GM12878 (cell line): ENCODE results near the gene ZNF467. TPM values are rescaled to one million over a fixed set of nuclear protein-coding genes. Genes with fewer than 3 reads are reported as not detected.

Source experiments
- polyA plus RNA-seq, 11 experiments: library from polyadenylated mRNA; depleted of rRNA in 4 of 11; unstranded in 6 of 11; stranded (reverse) in 5 of 11; fragments of >200 nt; fragmentation: Nextera tagmentation in 4 of 11; fragmentation: Illumina TruSeq in 1 of 11; extraction: Ambion mirVana in 4 of 11; extraction: Trizol in 1 of 11; gene quantifications; 1 replicate in 1 of 11; 2 replicates in 10 of 11; pipeline versions ENCODE4 v1.2.1 to v1.2.3, GENCODE V29; 2011 to 2016; ENCODE audit warnings: inconsistent platforms in 2 of 11, missing spikeins in 2 of 11, low read depth in 1 of 11
- total RNA-seq, 4 experiments: library from RNA; depleted of rRNA in 3 of 4; stranded (reverse); fragments of >200 nt in 3 of 4; fragmentation: Illumina TruSeq in 1 of 4; extraction: Trizol in 1 of 4; gene quantifications; 2 replicates each; pipeline versions ENCODE4 v1.2.1 to v1.2.3, GENCODE V29; 2013 to 2021

The ZNF467 gene
- total and polyA plus RNA-seq, 10 of the 15 experiments (the other 5 are each of a cell fraction or from before 2014, with no cell fraction given): not detected

Other genes with a start within 250 kb of the ZNF467 start
- gene ZNF862, start 64.8 kb upstream of the ZNF467 start, total RNA-seq (2014; rRNA removed): 3.2 and 3.6 TPM in 2 replicates
- 3.3 and 4.0 TPM in 2 replicates for gene ZNF862, start 64.8 kb upstream of the ZNF467 start, total RNA-seq (2014; rRNA removed; fragmentation: Illumina TruSeq; extraction: Trizol)
- gene ZNF862, start 64.8 kb upstream of the ZNF467 start, total RNA-seq (2021): 6.3 and 7.8 TPM in 2 replicates
- gene ZNF862, start 64.8 kb upstream of the ZNF467 start, polyA plus RNA-seq (2011; rRNA removed): 7.1 and 7.7 TPM in 2 replicates
- gene ZNF862, start 64.8 kb upstream of the ZNF467 start, polyA plus RNA-seq (2014; fragmentation: Illumina TruSeq; extraction: Trizol): 4.3 and 5.9 TPM in 2 replicates
- gene ZNF862, start 64.8 kb upstream of the ZNF467 start, polyA plus RNA-seq (2014; fragmentation: Nextera tagmentation; extraction: Ambion mirVana): 1 to 10 TPM in 1 of 2 experiments, under 1 TPM in 1; 0.49 to 1.3 TPM
- gene ZNF862, start 64.8 kb upstream of the ZNF467 start, polyA plus RNA-seq (2014; rRNA removed): 4.6 and 5.7 TPM in 2 replicates
- gene ZNF862, start 64.8 kb upstream of the ZNF467 start, polyA plus RNA-seq (2016; fragmentation: Nextera tagmentation; extraction: Ambion mirVana): 1 to 10 TPM; 2.5 to 2.7 TPM
- gene ATP6V0E2, start 100.4 kb upstream of the ZNF467 start, total RNA-seq (2014; rRNA removed): 30.8 and 37.5 TPM in 2 replicates
- gene ATP6V0E2, start 100.4 kb upstream of the ZNF467 start, total RNA-seq (2014; rRNA removed; fragmentation: Illumina TruSeq; extraction: Trizol): 14.1 and 16.3 TPM in 2 replicates
- 33.2 and 37.0 TPM in 2 replicates for gene ATP6V0E2, start 100.4 kb upstream of the ZNF467 start, total RNA-seq (2021)
- gene ATP6V0E2, start 100.4 kb upstream of the ZNF467 start, polyA plus RNA-seq (2011; rRNA removed): 6.6 and 11.4 TPM in 2 replicates
- 8.7 and 18.3 TPM in 2 replicates for gene ATP6V0E2, start 100.4 kb upstream of the ZNF467 start, polyA plus RNA-seq (2014; fragmentation: Illumina TruSeq; extraction: Trizol)
- gene ATP6V0E2, start 100.4 kb upstream of the ZNF467 start, polyA plus RNA-seq (2014; fragmentation: Nextera tagmentation; extraction: Ambion mirVana): 1 to 10 TPM; 1.5 to 1.8 TPM
- gene ATP6V0E2, start 100.4 kb upstream of the ZNF467 start, polyA plus RNA-seq (2014; rRNA removed): 39.3 and 42.9 TPM in 2 replicates
- 10 to 100 TPM; 51.0 to 54.7 TPM for gene ATP6V0E2, start 100.4 kb upstream of the ZNF467 start, polyA plus RNA-seq (2016; fragmentation: Nextera tagmentation; extraction: Ambion mirVana)